ENCODE measurements around the gene DHX38.
A peak's percentile ranks its signal among the peaks of the same experiment; 100 is the strongest.

Gene DHX38

GRCh38 chr16:72111657-72112451, 18.2 kb downstream of the DHX38 start:
- Histone ChIP-seq H3K14ac (ENCODE audit: low read length) (no peak overlapping the region), H2BK15ac (ENCODE audit: low read length) (no peak overlapping the region), H2BK120ac (ENCODE audit: low read depth, low read length) (no peak overlapping the region), H3K27me3 (ENCODE audit: control insufficient read depth in 3 of 3, insufficient read depth in 3 of 3, low read depth in 1 of 3, low read length in 3 of 3) (no peaks in the 10 kb centered on the region), H3K9ac (ENCODE audit: low read depth, low read length, poor library complexity) (no peak overlapping the region), H3K23ac (ENCODE audit: low read depth, low read length, poor library complexity) (no peak overlapping the region), H2BK5ac (ENCODE audit: low read length) (no peak overlapping the region), H4K8ac (ENCODE audit: low read depth, low read length) (no peak overlapping the region), H3K4me1 (ENCODE audit: control insufficient read depth in 2 of 2, insufficient read depth in 1 of 2, low read depth in 1 of 2, low read length in 2 of 2) (peaks cover 1 to 4% of the 10 kb centered on the region in 2 donors), H4K91ac (ENCODE audit: low read depth, low read length, poor library complexity) (no peak overlapping the region), H2BK12ac (ENCODE audit: low read length) (no peak overlapping the region), H3K4me3 (ENCODE audit: low read length in 2 of 2) (peak overlapping the region in 1 of 2 donors; percentile 35), H3K4ac (ENCODE audit: low read length) (no peak overlapping the region), H3K18ac (ENCODE audit: low read length) (peak overlapping the region; percentile 42), H2AFZ (ENCODE audit: low read length) (no peak overlapping the region), H3K9me3 (replicated peaks in 1 of 2; ENCODE audit: control insufficient read depth in 2 of 2, insufficient read depth in 1 of 2, low read depth in 1 of 2, low read length in 2 of 2) (peaks cover 0 to 12% of the 10 kb centered on the region in 2 donors), H3K79me1 (ENCODE audit: low read depth, low read length) (no peaks in the 10 kb centered on the region), H2AK5ac (ENCODE audit: low read depth, low read length) (no peak overlapping the region), H3K4me2 (ENCODE audit: insufficient read depth, low read length, poor library complexity, severe bottlenecking) (no peak overlapping the region), H3K27ac (replicated peaks; ENCODE audit: low read length) (no peak overlapping the region), H3K36me3 (replicated peaks in 1 of 2; ENCODE audit: control insufficient read depth in 2 of 2, insufficient read depth in 2 of 2, low read length in 2 of 2) (peaks cover 51 to 70% of the 10 kb centered on the region in 2 donors)
- DNase-seq (ENCODE audit: low spot score): no peak
- no CpG with 5 or more reads among the region's 19 CpGs for WGBS, 2 donors (ENCODE audit: extremely low coverage in 2 of 2, insufficient read length in 2 of 2, insufficient replicate concordance in 1 of 2)

- no peak overlapping the region for H3K23ac ChIP-seq (ENCODE audit: low read depth, low read length, poor library complexity)
- no peak overlapping the region for H3K14ac ChIP-seq (ENCODE audit: low read length)
- peaks cover 1 to 4% of the 10 kb centered on the region in 2 donors for H3K4me1 ChIP-seq (ENCODE audit: control insufficient read depth in 2 of 2, insufficient read depth in 1 of 2, low read depth in 1 of 2, low read length in 2 of 2)
- no peak overlapping the region for H2AK5ac ChIP-seq (ENCODE audit: low read depth, low read length)
- H3K79me1 ChIP-seq (ENCODE audit: low read depth, low read length): no peaks in the 10 kb centered on the region
- no peak overlapping the region for H2BK120ac ChIP-seq (ENCODE audit: low read depth, low read length)
- no peak for DNase-seq (ENCODE audit: low spot score)
- no peak overlapping the region for H4K8ac ChIP-seq (ENCODE audit: low read depth, low read length)
- H2BK12ac ChIP-seq (ENCODE audit: low read length): no peak overlapping the region
- no peaks in the 10 kb centered on the region for H3K27me3 ChIP-seq (ENCODE audit: control insufficient read depth in 3 of 3, insufficient read depth in 3 of 3, low read depth in 1 of 3, low read length in 3 of 3)
- peaks cover 47 to 64% of the 10 kb centered on the region in 2 donors for H3K36me3 ChIP-seq (replicated peaks in 1 of 2; ENCODE audit: control insufficient read depth in 2 of 2, insufficient read depth in 2 of 2, low read length in 2 of 2)
- no peak overlapping the region for H2AFZ ChIP-seq (ENCODE audit: low read length)
- H3K18ac ChIP-seq (ENCODE audit: low read length): peak overlapping the region; percentile 42
- no peak overlapping the region for H3K9ac ChIP-seq (ENCODE audit: low read depth, low read length, poor library complexity)
- peaks cover 0 to 13% of the 10 kb centered on the region in 2 donors for H3K9me3 ChIP-seq (replicated peaks in 1 of 2; ENCODE audit: control insufficient read depth in 2 of 2, insufficient read depth in 1 of 2, low read depth in 1 of 2, low read length in 2 of 2)
- peak overlapping the region in 1 of 2 donors; percentile 35 for H3K4me3 ChIP-seq (ENCODE audit: low read length in 2 of 2)
- H2BK15ac ChIP-seq (ENCODE audit: low read length): no peak overlapping the region
- H3K4ac ChIP-seq (ENCODE audit: low read length): no peak overlapping the region
- no peak overlapping the region for H4K91ac ChIP-seq (ENCODE audit: low read depth, low read length, poor library complexity)
- no peak overlapping the region for H3K27ac ChIP-seq (replicated peaks; ENCODE audit: low read length)
- H3K4me2 ChIP-seq (ENCODE audit: insufficient read depth, low read length, poor library complexity, severe bottlenecking): no peak overlapping the region
- no peak overlapping the region for H2BK5ac ChIP-seq (ENCODE audit: low read length)
- no CpG with 5 or more reads among the region's 15 CpGs for WGBS, 2 donors (ENCODE audit: extremely low coverage in 2 of 2, insufficient read length in 2 of 2, insufficient replicate concordance in 1 of 2)
Measured at GRCh38 chr16:72112452-72112792, 18.8 kb downstream of the DHX38 start.

DNA sequence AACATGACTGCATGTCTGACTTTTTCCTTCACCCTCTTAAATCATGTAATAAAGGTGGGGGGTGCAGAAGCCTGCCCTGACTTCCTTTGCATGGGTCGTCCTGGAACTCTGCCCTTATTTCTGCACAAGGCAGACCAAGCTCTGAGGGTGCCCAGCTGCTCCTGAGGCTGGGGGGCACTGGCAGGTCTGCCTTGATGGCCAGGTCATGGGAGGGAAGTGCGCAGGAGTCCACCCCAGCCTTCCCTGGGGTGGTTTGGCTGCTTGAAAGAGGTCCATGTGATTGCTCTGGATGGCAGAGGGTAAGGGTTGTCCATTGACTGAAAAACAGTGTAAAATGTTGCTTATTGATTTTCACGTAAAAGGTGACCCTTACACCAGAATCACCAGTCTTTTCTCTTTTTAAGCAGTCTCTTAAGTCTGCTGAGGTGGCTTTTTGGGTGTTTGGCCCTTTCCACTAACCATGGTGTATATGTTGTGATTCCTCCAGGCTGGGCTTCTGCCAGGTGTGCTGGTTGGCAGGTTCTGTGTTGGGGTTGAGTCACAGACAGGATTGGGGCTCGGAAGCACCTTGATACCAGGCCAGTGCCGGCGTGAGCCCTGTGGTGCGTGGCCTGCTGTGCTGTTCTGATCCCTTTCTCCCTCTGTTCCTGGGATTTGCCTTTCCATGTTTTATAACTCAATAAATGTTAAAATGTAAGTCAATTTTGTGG, 19.4 kb downstream of the DHX38 start:
- H2AK5ac ChIP-seq (ENCODE audit: low read depth, low read length): no peak overlapping the region
- no peak overlapping the region for H3K4ac ChIP-seq (ENCODE audit: low read length)
- H3K9ac ChIP-seq (ENCODE audit: low read depth, low read length, poor library complexity): no peak overlapping the region
- H3K9me3 ChIP-seq (replicated peaks in 1 of 2; ENCODE audit: control insufficient read depth in 2 of 2, insufficient read depth in 1 of 2, low read depth in 1 of 2, low read length in 2 of 2): peaks cover 0 to 13% of the 10 kb centered on the region in 2 donors
- no peak overlapping the region for H3K23ac ChIP-seq (ENCODE audit: low read depth, low read length, poor library complexity)
- no peak overlapping the region for H4K8ac ChIP-seq (ENCODE audit: low read depth, low read length)
- no peak overlapping the region for H3K4me2 ChIP-seq (ENCODE audit: insufficient read depth, low read length, poor library complexity, severe bottlenecking)
- no peak overlapping the region for H2BK15ac ChIP-seq (ENCODE audit: low read length)
- no peak overlapping the region for H3K4me3 ChIP-seq (ENCODE audit: low read length in 2 of 2)
- no peak overlapping the region for H2AFZ ChIP-seq (ENCODE audit: low read length)
- no peak overlapping the region for H2BK5ac ChIP-seq (ENCODE audit: low read length)
- no peak overlapping the region for H3K27ac ChIP-seq (replicated peaks; ENCODE audit: low read length)
- no peak overlapping the region for H3K14ac ChIP-seq (ENCODE audit: low read length)
- no peaks in the 10 kb centered on the region for H3K79me1 ChIP-seq (ENCODE audit: low read depth, low read length)
- no peak overlapping the region for H2BK120ac ChIP-seq (ENCODE audit: low read depth, low read length)
- no peak overlapping the region for H3K18ac ChIP-seq (ENCODE audit: low read length)
- H2BK12ac ChIP-seq (ENCODE audit: low read length): no peak overlapping the region
- H4K91ac ChIP-seq (ENCODE audit: low read depth, low read length, poor library complexity): no peak overlapping the region
- H3K36me3 ChIP-seq (replicated peaks in 1 of 2; ENCODE audit: control insufficient read depth in 2 of 2, insufficient read depth in 2 of 2, low read length in 2 of 2): peaks cover 46 to 58% of the 10 kb centered on the region in 2 donors
- no CpG with 5 or more reads among the region's 7 CpGs for WGBS, 2 donors (ENCODE audit: extremely low coverage in 2 of 2, insufficient read length in 2 of 2, insufficient replicate concordance in 1 of 2)
- no peaks in the 10 kb centered on the region for H3K27me3 ChIP-seq (ENCODE audit: control insufficient read depth in 3 of 3, insufficient read depth in 3 of 3, low read depth in 1 of 3, low read length in 3 of 3)
- no peak for DNase-seq (ENCODE audit: low spot score)
- peaks cover 1 to 4% of the 10 kb centered on the region in 2 donors for H3K4me1 ChIP-seq (ENCODE audit: control insufficient read depth in 2 of 2, insufficient read depth in 1 of 2, low read depth in 1 of 2, low read length in 2 of 2)

DNA sequence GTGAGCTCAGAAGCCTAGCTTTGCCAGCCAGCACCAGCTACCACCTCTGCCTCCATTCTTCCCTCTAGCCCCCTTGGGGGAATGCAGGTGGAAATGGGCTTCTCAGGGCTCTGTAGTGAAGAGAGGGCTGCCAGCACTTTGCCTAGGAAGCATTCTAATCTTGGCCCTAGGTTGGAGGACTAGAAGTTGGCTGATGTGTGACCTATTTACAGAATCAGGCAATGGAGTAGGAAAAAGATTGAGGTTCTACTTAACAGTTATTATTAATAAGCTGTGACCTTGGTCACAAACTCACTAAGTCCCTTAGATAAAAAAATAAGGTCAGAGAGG, 19.9 kb downstream of the DHX38 start:
- H2BK15ac ChIP-seq (ENCODE audit: low read length): no peak overlapping the region
- H3K4me2 ChIP-seq (ENCODE audit: insufficient read depth, low read length, poor library complexity, severe bottlenecking): no peak overlapping the region
- peaks cover 40 to 53% of the 10 kb centered on the region in 2 donors for H3K36me3 ChIP-seq (replicated peaks in 1 of 2; ENCODE audit: control insufficient read depth in 2 of 2, insufficient read depth in 2 of 2, low read length in 2 of 2)
- peaks cover 1 to 4% of the 10 kb centered on the region in 2 donors for H3K4me1 ChIP-seq (ENCODE audit: control insufficient read depth in 2 of 2, insufficient read depth in 1 of 2, low read depth in 1 of 2, low read length in 2 of 2)
- H3K18ac ChIP-seq (ENCODE audit: low read length): no peak overlapping the region
- no peak overlapping the region for H2BK12ac ChIP-seq (ENCODE audit: low read length)
- H3K27me3 ChIP-seq (ENCODE audit: control insufficient read depth in 3 of 3, insufficient read depth in 3 of 3, low read depth in 1 of 3, low read length in 3 of 3): no peaks in the 10 kb centered on the region
- no peak overlapping the region for H3K14ac ChIP-seq (ENCODE audit: low read length)
- H4K8ac ChIP-seq (ENCODE audit: low read depth, low read length): no peak overlapping the region
- peaks cover 0 to 13% of the 10 kb centered on the region in 2 donors for H3K9me3 ChIP-seq (replicated peaks in 1 of 2; ENCODE audit: control insufficient read depth in 2 of 2, insufficient read depth in 1 of 2, low read depth in 1 of 2, low read length in 2 of 2)
- no peak overlapping the region for H4K91ac ChIP-seq (ENCODE audit: low read depth, low read length, poor library complexity)
- H2AK5ac ChIP-seq (ENCODE audit: low read depth, low read length): no peak overlapping the region
- no peaks in the 10 kb centered on the region for H3K79me1 ChIP-seq (ENCODE audit: low read depth, low read length)
- H2BK5ac ChIP-seq (ENCODE audit: low read length): no peak overlapping the region
- no peak overlapping the region for H3K23ac ChIP-seq (ENCODE audit: low read depth, low read length, poor library complexity)
- no peak overlapping the region for H3K4me3 ChIP-seq (ENCODE audit: low read length in 2 of 2)
- H3K9ac ChIP-seq (ENCODE audit: low read depth, low read length, poor library complexity): no peak overlapping the region
- H3K4ac ChIP-seq (ENCODE audit: low read length): no peak overlapping the region
- H2BK120ac ChIP-seq (ENCODE audit: low read depth, low read length): no peak overlapping the region
- no peak overlapping the region for H3K27ac ChIP-seq (replicated peaks; ENCODE audit: low read length)
- DNase-seq (ENCODE audit: low spot score): no peak
- H2AFZ ChIP-seq (ENCODE audit: low read length): no peak overlapping the region
